SU-DHL-6 (cell line): Measurements from ENCODE around the gene MIDN.

Experiments
- CTCF ChIP-seq: fragments of 200-600 bp; sonication (generic); IDR thresholded peaks from one replicate; pipeline ENCODE4 v1.5.1; 2017; ENCODE audit warnings: antibody characterized with exemption, mild to moderate bottlenecking, low read length, moderate library complexity; ENCODE audit not compliant: insufficient read depth, poor library complexity, severe bottlenecking
- EZH2phosphoT487 ChIP-seq: fragments of 200-600 bp; sonication (generic), shearing (Covaris generic); conservative IDR thresholded peaks from 2 replicates; pipeline ENCODE4 v1.6.1; 2018; ENCODE audit warnings: mild to moderate bottlenecking, antibody characterized with exemption, low read length, moderate library complexity, mixed read lengths

DNA sequence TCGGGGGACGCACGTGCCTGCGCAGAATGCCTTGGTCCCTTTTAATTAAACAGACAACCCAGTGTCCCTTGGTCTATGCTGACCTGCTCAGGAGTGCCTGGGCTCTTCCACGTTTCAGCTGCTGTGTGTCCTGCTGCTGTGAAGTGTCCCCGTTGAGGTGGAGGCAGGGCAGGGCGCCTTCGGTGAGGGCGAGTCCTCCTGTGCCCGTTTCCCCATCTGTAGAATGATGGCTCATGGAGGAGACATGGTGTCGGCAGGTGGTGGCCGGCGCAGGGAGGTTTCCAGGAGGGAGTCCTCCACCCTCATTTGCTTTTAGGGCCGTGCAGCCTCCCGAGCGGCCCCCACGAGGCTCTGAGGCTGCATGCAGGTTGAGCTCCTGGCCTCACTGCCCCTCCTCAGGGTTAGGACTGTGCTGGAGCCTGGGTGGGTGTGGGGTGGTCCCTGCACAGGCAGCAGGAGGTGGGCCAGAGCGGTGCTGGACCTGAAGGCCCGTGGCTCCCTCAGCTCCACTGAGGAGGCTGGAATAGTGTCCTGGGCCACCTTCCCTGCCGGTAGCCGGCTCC lies 34.0 kb upstream of the MIDN start:
- TF ChIP-seq EZH2phosphoT487 = no peak
- no peak for TF ChIP-seq CTCF
